Measurements from ENCODE around the gene USP9X.

Gene USP9X

GRCh38 chrX:41121766-41122165 is 36.5 kb downstream of the USP9X start:
- TF ChIP-seq, protein P1, sequence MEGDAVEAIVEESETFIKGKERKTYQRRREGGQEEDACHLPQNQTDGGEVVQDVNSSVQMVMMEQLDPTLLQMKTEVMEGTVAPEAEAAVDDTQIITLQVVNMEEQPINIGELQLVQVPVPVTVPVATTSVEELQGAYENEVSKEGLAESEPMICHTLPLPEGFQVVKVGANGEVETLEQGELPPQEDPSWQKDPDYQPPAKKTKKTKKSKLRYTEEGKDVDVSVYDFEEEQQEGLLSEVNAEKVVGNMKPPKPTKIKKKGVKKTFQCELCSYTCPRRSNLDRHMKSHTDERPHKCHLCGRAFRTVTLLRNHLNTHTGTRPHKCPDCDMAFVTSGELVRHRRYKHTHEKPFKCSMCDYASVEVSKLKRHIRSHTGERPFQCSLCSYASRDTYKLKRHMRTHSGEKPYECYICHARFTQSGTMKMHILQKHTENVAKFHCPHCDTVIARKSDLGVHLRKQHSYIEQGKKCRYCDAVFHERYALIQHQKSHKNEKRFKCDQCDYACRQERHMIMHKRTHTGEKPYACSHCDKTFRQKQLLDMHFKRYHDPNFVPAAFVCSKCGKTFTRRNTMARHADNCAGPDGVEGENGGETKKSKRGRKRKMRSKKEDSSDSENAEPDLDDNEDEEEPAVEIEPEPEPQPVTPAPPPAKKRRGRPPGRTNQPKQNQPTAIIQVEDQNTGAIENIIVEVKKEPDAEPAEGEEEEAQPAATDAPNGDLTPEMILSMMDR (IDR thresholded peaks at IDR 0.05; ENCODE audit: insufficient read depth, low read length, poor library complexity, severe bottlenecking), result no peak
- Histone ChIP-seq H3K9ac (ENCODE audit: low read length) (no peak overlapping the region), H3K9me3 (ENCODE audit: insufficient read depth, low read length) (no peaks in the 10 kb centered on the region), H4K20me1 (ENCODE audit: low read depth, low read length) (no peaks in the 10 kb centered on the region), H3K4me3 (ENCODE audit: insufficient read depth, low read length, poor library complexity, severe bottlenecking) (no peak overlapping the region), H3K4me2 (ENCODE audit: low read depth, low read length, poor library complexity, severe bottlenecking) (no peak overlapping the region), H3K27ac (ENCODE audit: low read depth, low read length) (no peak overlapping the region), H3K27me3 (ENCODE audit: low read length) (no peaks in the 10 kb centered on the region), H3K9me2 (replicated peaks; ENCODE audit: insufficient read depth, low read length) (no peaks in the 10 kb centered on the region), H3K79me2 (ENCODE audit: insufficient read depth, low read length) (peaks cover 82% of the 10 kb centered on the region), H3K36me3 (ENCODE audit: low read length) (no peaks in the 10 kb centered on the region; the same call in 1 of the 2 replicates), H2AFZ (ENCODE audit: low read depth, low read length, severe bottlenecking) (no peak overlapping the region), H3F3A (ENCODE audit: insufficient read depth) (no peaks in the 10 kb centered on the region)

DNA sequence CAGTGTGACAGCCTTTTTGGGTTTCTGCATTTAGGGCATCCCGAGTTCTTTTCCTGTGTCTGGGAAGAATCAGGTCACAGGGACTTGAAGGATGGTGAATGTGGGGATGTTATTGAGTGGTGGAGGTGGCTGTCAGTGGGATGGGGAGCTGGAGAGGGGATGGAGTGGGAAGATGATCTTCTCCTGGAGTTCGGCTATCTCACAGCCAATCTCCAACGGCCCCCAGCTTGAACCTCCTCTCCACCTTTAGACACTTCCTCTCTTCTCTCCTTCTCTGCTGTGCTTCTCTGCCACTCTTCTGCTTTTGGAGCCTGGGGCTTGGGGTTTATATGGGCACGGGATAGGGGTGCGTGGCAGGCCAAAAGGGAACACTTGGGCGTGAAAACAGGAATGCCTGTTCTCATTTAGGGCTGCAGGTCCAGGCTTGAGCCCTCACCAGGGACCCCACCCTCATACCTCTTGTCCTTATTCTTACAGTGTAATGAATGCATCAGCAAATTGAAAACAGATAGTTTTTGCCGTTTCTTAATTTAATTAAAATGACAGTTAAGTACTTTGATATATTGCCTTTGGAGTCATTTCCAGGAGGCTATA is 37.5 kb downstream of the USP9X start:
- H3F3A ChIP-seq (ENCODE audit: insufficient read depth), result no peaks in the 10 kb centered on the region
- H3K9me3 ChIP-seq (ENCODE audit: insufficient read depth, low read length), result no peaks in the 10 kb centered on the region
- no peak overlapping the region for H2AFZ ChIP-seq (ENCODE audit: low read depth, low read length, severe bottlenecking)
- H3K9me2 ChIP-seq (replicated peaks; ENCODE audit: insufficient read depth, low read length), result no peaks in the 10 kb centered on the region
- no peak overlapping the region for H3K4me2 ChIP-seq (ENCODE audit: low read depth, low read length, poor library complexity, severe bottlenecking)
- H3K4me3 ChIP-seq (ENCODE audit: insufficient read depth, low read length, poor library complexity, severe bottlenecking), result no peak overlapping the region
- H3K36me3 ChIP-seq (ENCODE audit: low read length), result no peaks in the 10 kb centered on the region; the same call in 1 of the 2 replicates
- H3K27ac ChIP-seq (ENCODE audit: low read depth, low read length), result no peak overlapping the region
- no peaks in the 10 kb centered on the region for H3K27me3 ChIP-seq (ENCODE audit: low read length)
- TF ChIP-seq, protein P1 (IDR thresholded peaks at IDR 0.05; ENCODE audit: insufficient read depth, low read length, poor library complexity, severe bottlenecking), result no peak
- no peak for TF ChIP-seq EZH2phosphoT487 (conservative IDR thresholded peaks at IDR 0.05; ENCODE audit: low read length)
- H3K9ac ChIP-seq (ENCODE audit: low read length), result no peak overlapping the region
- peaks cover 80% of the 10 kb centered on the region for H3K79me2 ChIP-seq (ENCODE audit: insufficient read depth, low read length)
- H4K20me1 ChIP-seq (ENCODE audit: low read depth, low read length), result no peaks in the 10 kb centered on the region

DNA sequence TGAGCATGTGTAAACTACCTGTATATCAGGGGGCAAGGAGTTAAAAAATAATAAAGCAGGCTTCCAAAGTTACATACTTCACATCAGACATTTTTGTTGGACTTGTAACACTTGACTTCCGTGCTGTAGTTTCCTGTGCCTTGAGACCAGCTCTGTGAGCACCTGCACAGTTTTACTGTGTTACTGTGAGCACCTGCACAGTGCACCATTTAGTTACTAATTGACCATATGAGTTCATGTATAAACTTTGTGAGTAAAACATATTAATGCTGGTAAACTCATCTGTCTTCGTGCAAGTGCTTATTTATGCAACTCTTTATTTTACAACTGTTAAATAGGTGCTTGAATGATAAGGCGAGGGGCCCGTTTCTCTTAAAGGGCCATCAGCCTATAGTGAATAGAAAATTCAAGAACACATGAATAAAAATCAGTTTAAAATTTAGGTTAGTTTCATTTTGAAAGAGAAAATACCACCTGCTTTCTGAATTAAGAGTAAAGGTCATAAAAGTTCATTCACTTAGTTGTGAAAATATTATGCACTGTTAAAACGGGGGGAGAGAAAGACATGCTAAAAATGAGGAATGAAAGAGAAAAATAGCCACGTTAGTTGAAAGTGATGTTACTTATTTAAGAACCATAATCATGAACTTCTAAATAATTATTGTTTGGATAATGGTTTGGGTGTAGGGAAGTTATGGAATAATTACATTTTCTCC is 42.4 kb downstream of the USP9X start:
- Histone ChIP-seq H3K9me2 (replicated peaks; ENCODE audit: insufficient read depth, low read length) (no peaks in the 10 kb centered on the region), H3K4me2 (ENCODE audit: low read depth, low read length, poor library complexity, severe bottlenecking) (no peak overlapping the region), H3K36me3 (ENCODE audit: low read length) (no peaks in the 10 kb centered on the region; the same call in 1 of the 2 replicates), H3K4me3 (ENCODE audit: insufficient read depth, low read length, poor library complexity, severe bottlenecking) (no peak overlapping the region), H3K9me3 (ENCODE audit: insufficient read depth, low read length) (no peaks in the 10 kb centered on the region), H3K9ac (ENCODE audit: low read length) (no peak overlapping the region), H3K27ac (ENCODE audit: low read depth, low read length) (no peak overlapping the region), H3K27me3 (ENCODE audit: low read length) (no peaks in the 10 kb centered on the region), H4K20me1 (ENCODE audit: low read depth, low read length) (no peaks in the 10 kb centered on the region), H3F3A (ENCODE audit: insufficient read depth) (no peaks in the 10 kb centered on the region), H2AFZ (ENCODE audit: low read depth, low read length, severe bottlenecking) (no peak overlapping the region), H3K79me2 (ENCODE audit: insufficient read depth, low read length) (peaks cover 41% of the 10 kb centered on the region)
- TF ChIP-seq, protein P1 (IDR thresholded peaks at IDR 0.05; ENCODE audit: insufficient read depth, low read length, poor library complexity, severe bottlenecking), result no peak
- no peak for TF ChIP-seq EZH2phosphoT487 (conservative IDR thresholded peaks at IDR 0.05; ENCODE audit: low read length)
